Activated T-helper 9 cell treated with anti-CD3 and anti-CD28 coated beads, Interleukin-2, amount 50 U/mL, for 16 hours (primary cell): ENCODE results near the gene FBXO3.
A peak's percentile ranks its signal among the peaks of the same experiment; 100 is the strongest.
"Not testable (repeated sequence)": the region's sequence is repeated elsewhere in the genome, so short reads cannot be mapped to it uniquely, and the experiment has no call there.

Source experiments
- DNase-seq: peaks from one replicate; pipeline ENCODE4 v3.0.0-alpha.2; 2020; ENCODE audit warnings: low read depth

FBXO3 gene

DNA sequence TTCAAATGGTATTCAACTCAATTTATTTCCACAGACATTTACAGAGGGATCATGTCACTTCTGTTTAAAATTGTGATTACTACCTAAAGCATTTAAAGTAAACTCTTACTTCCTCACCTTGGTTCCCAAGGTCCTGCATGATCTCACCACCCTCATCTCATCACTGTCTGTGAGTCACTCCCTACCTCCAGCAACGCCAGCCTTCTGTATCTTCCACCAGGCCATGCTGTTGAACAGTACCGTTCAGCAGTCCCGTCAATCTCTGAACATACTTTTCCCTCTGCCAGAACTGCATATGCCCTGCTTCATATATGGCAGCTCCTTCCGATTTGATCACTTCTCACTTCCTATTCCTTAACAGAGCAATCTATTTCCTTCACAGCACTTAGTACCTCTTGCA lies 2.0 kb downstream of the FBXO3 start:
- DNase-seq, result no peak

DNA sequence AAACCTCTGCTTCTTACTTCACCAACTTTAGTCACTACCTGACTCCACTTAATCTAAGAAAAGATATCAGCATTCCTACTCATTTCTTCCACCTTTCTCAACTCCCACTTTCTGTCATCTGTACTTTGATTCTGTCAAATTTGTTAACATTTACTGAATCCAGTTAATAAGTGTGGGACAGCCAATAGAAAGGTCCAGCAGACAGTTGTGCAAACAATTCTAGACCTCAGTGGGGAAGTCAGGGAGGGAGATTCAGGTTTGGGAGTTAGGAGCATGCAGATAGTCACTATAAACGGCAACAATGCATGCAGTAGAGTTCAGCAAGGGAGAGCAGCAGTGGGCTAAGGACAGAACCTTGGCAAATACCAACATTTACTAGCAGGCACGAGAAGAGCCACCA lies 4.1 kb downstream of the FBXO3 start:
- DNase-seq, result no peak

GRCh38 chr11:33769542-33769941 lies 4.8 kb downstream of the FBXO3 start:
- DNase-seq, result no peak

GRCh38 chr11:33767624-33768023 lies 6.7 kb downstream of the FBXO3 start:
- no peak for DNase-seq

DNA sequence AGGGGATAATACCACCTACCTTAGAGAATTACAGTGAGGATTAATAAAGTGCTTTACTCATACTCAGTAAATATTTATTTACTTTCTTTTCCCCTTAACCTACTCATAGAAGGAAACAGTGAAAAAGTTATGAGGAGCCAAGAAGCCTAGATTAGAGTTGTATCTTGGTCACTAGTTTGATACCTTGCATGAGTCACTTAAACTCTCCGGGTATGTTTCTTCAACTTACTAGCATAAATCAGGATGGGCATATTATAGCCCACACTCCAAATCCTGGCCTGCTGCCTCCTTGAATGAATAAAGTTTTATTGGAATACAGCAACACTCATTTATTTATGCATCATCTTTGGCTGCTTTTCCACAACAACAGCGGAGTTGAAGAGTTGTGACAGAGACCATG lies 8.2 kb downstream of the FBXO3 start:
- DNase-seq, result no peak

- no peak for DNase-seq
Observed at GRCh38 chr11:33761471-33761870, 12.8 kb downstream of the FBXO3 start.

DNA sequence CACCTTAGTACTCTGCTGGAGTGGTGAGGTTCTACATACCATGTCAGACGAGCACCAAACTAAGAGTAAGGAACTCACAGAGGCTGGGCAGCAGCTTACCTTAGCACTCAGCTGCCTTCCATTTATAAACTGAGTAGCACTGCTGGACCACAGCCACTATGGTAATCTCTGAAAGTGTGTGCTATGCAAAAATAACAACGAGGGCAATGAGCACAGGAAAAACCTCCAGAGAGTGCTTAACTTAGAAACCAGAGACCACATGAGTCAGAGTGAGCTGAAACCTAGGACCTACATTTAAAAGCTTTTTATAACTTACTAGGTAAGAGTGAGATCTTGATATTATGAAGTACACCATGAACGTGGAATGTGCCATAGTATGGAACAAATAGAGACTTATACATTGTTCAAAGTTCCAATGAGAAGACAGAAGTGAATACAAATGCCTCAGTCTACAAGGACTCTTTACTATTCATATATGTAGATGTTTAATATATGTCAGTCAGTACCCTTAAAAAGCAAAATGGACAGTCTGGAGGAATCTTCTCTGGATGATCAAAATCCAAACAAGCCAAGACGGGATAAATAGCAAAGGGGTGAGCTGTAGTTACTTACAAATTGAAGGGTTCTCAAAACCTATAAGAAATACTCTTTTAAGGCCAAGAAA lies 20.9 kb downstream of the FBXO3 start:
- DNase-seq, result no peak

DNA sequence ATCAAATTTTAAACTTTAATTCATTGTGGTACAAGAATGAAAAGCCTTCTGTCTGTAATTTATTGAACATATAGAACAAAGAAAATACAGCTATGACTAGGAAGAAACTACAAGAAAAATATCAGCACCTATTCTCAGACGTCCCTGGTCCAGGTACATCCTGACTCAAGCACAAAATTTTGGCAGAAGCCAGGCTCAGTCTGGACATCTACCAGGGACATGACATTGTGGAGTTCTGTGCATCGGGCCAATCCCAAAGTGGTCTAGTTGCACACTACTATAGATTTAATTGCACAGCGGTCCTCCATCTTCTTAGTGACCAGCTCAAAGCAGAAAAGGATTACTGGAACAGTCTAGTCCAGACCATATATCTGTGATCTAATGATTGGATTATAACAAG lies 22.4 kb downstream of the FBXO3 start:
- DNase-seq, result no peak

DNA sequence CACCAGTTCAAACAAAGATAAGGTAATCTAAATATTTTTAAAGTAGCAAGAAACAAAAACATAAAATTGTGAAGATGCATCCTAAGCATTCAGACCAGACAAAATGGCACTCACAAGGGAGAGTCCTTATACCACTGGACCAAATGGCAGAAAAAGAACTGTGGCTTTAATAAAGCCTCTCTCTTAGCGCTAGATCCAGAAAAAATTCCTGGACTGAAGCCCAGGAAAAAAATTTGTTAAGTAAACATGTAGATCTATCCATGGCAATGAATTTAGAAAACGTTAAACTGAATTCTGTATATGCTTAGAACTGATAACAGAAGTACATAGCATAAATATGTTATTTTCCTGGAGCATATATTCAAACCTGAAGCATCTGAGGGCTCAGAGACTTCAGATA lies 26.3 kb downstream of the FBXO3 start:
- DNase-seq, result no peak

GRCh38 chr11:33743291-33743690 lies 31.0 kb downstream of the FBXO3 start:
- DNase-seq, result no peak

DNA sequence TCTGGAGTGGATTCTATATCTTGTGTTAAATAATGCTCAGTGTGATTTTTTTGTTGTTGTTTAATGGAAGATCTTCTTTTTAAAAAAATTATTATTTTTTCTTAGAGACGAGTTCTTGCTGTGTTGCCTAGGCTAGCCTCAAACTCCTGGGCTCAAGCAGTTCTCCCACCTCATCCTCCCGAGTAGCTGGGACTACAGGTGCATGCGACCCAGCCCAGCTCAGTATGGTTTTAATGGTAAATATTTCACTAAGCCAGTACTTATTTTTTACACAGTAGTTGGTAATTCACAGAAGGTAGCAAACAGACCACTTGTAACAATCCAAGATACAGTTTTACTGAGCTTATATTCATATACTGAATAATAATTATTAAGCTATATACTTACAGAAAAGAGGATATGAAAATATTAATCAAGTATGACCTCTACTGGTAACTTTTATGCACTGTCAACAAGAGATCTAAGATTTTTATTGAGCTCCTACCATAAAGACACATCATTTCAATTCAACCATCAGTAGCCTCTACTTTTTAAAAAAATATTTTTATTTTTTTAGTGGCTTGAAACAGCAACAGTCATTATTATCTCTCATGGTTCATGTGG lies 32.0 kb downstream of the FBXO3 start:
- no peak for DNase-seq

DNA sequence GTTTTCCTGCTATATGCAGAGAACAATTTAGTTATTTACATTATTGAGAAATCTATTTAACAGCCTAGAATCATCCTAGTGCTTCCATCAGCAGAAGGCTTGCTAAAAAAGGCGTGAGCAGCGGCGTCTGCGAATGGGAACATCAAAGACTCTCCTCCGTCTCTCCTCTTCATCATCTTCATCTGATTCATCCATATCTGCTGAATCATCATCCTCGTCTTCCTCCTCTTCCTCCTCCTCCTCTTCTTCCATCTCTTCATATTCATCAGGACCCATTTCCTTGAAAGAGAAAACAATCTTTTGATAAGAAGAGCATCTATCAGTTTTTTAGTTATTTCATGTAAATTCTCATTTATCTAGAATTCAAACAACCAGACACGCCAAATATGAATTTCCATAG lies 32.5 kb downstream of the FBXO3 start:
- no peak for DNase-seq

- no peak for DNase-seq
Observed at GRCh38 chr11:33737362-33737821, 36.9 kb downstream of the FBXO3 start.

DNA sequence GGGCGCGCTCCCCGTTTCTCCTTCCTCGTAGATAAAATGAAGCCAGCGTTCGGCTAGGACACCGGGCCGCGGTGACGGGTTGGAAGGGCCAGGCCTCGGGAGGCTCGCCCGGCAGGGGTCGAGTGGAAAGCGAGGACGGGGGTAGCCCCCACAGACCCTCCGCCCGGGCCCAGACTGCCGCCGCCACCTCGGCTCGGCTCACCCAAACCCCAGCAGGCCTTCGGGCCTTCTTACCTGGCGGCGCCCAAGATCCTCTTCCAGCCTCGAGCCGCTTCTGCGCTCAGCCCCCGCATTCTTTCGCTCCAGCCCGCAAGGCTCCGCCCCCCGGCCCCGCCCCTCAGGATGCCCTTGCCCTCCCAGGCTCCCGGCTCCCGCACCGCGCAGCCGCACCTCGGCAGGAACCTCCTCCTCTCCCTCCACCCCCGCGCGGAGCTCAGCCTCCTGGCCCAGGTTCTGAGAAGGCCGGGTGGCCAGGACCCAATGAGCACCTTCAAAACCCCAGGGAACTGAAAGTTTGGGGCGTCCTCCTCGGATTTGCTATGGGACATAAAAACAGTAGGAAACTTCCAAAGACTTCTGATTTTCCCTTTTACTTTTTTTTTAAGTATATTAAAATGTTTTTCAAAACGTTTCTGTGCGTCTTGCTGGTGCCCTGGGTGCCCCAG lies 38.0 kb downstream of the FBXO3 start, which contains the start of gene CD59:
CD59 (minus strand) TSS at position 276 of the 665 bp plus-strand sequence. CDS start 13,978 bp downstream, outside the sequence.
- peak; percentile 85 for DNase-seq

- peak; percentile 21 for DNase-seq
Observed at GRCh38 chr11:33735271-33736147, 38.8 kb downstream of the FBXO3 start.

- no peak for DNase-seq
Observed at GRCh38 chr11:33734441-33735270, 39.7 kb downstream of the FBXO3 start.

- no peak for DNase-seq
Observed at GRCh38 chr11:33733980-33734379, 40.3 kb downstream of the FBXO3 start.

- peak; percentile 17 for DNase-seq
Observed at GRCh38 chr11:33731723-33732531, 42.4 kb downstream of the FBXO3 start.

DNA sequence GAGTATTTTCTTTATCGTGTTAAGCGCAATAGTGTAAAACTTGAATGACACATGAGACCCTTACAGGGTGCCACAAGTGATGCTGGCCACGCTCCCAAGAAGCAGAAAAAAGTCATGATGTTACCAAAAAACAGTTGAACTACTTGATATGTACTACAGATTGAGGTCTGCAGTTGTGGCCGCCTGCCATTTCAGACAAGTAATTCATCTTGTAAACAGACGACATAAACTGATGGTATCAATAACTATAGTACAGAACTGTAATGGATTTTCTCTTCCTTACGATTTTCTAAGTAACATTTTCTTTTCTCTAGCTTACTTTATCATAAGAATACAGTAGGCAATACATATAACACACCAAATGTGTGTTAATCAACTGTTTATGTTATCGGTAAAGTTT lies 43.6 kb downstream of the FBXO3 start:
- DNase-seq, result no peak

GRCh38 chr11:33729072-33729664 lies 45.2 kb downstream of the FBXO3 start:
- DNase-seq, result not testable (repeated sequence)
